ENCODE data around the gene ST6GALNAC1.

ST6GALNAC1 gene

DNA sequence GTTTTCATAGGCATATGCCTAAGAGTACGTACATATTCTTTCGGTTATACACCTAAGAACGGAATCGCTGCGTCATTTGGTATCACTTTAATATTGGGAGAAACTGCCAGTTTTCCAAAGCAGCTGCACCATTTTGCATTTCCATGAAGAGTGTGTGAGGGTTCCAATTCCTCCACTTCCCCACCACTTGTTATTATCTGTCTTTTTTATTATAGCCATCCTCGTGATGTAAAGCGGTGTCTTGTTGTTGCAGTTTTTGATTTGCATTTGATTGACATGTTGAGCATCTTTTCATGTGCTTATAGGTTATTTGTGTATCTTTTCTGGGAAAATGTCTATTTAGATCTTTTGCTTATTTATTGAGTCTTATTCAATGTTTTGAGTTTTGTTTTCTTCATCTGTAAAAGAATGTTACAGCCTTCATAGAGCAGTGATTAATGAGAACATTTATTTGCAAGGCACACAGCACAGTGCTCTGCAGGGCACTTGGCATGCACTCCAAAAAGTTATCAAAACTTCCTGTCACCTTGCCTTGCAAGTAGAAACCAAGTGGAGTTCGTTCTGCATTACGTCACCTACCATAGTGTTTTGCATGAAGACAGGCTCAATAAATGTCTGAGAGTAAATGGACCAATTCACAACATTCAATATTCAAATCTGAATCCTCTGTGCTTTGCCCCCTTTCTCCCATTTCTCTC lies 26.6 kb upstream of the ST6GALNAC1 start:
- Histone ChIP-seq H3K36me3 (ENCODE audit: low read depth) (no peaks in the 10 kb centered on the region), H3K4me1 (ENCODE audit: insufficient read depth, poor library complexity, severe bottlenecking) (peaks cover 9% of the 10 kb centered on the region), H3K4me3 (ENCODE audit: severe bottlenecking) (no peak overlapping the region)

DNA sequence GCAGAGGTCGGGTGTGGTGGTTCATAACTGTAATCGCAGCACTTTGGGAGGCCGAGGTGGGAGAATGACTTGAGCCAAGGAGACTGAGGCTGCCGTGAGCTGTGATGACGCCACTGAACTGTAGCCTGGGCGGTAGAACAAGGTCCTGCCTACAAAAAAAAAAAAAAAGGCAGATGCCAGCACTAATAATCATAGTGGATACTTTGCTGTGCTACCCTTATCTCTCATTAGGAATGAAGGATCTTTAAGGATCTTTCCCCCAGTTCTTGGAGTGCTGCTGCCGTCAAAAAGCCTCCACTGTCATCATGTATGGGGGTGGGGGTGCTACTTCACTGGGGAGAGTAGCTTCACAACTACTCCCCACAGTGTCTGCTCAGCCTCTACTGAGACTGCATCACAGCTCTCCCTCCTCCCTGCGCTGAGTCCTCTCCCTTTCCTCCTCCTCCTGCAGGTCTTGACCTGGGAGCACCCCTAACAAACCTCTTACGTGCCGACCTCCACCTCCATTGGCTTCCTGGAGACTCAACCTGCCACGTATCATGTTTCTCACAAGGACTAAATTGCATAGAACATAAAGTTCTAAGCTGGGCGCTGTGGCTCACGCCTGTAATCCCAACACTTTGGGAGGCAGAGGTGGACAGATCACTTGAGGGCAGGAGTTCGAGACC lies 24.4 kb upstream of the ST6GALNAC1 start:
- Histone ChIP-seq H3K9me3 (ENCODE audit: severe bottlenecking) (no peaks in the 10 kb centered on the region), H3K36me3 (ENCODE audit: low read depth) (no peaks in the 10 kb centered on the region), H3K4me1 (ENCODE audit: insufficient read depth, poor library complexity, severe bottlenecking) (peaks cover 9% of the 10 kb centered on the region), H3K27me3 (ENCODE audit: insufficient read depth, poor library complexity, severe bottlenecking) (no peaks in the 10 kb centered on the region), H3K4me3 (ENCODE audit: severe bottlenecking) (no peak overlapping the region), H3K27ac (ENCODE audit: poor library complexity, severe bottlenecking) (no peak overlapping the region)
- DNase-seq (ENCODE audit: low spot score) = no peak
- TF ChIP-seq, protein P1, sequence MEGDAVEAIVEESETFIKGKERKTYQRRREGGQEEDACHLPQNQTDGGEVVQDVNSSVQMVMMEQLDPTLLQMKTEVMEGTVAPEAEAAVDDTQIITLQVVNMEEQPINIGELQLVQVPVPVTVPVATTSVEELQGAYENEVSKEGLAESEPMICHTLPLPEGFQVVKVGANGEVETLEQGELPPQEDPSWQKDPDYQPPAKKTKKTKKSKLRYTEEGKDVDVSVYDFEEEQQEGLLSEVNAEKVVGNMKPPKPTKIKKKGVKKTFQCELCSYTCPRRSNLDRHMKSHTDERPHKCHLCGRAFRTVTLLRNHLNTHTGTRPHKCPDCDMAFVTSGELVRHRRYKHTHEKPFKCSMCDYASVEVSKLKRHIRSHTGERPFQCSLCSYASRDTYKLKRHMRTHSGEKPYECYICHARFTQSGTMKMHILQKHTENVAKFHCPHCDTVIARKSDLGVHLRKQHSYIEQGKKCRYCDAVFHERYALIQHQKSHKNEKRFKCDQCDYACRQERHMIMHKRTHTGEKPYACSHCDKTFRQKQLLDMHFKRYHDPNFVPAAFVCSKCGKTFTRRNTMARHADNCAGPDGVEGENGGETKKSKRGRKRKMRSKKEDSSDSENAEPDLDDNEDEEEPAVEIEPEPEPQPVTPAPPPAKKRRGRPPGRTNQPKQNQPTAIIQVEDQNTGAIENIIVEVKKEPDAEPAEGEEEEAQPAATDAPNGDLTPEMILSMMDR (IDR thresholded peaks at IDR 0.05; ENCODE audit: poor library complexity, severe bottlenecking) = no peak
- ATAC-seq (ENCODE audit: low read depth) = no peak

More for the DNA sequence above, 26.6 kb upstream of the ST6GALNAC1 start:
- ATAC-seq (ENCODE audit: low read depth) = no peak
- TF ChIP-seq, protein P1 (IDR thresholded peaks at IDR 0.05; ENCODE audit: poor library complexity, severe bottlenecking) = no peak
- Histone ChIP-seq H3K27me3 (ENCODE audit: insufficient read depth, poor library complexity, severe bottlenecking) (no peaks in the 10 kb centered on the region), H3K27ac (ENCODE audit: poor library complexity, severe bottlenecking) (no peak overlapping the region), H3K9me3 (ENCODE audit: severe bottlenecking) (no peaks in the 10 kb centered on the region)
- DNase-seq (ENCODE audit: low spot score) = no peak

DNA sequence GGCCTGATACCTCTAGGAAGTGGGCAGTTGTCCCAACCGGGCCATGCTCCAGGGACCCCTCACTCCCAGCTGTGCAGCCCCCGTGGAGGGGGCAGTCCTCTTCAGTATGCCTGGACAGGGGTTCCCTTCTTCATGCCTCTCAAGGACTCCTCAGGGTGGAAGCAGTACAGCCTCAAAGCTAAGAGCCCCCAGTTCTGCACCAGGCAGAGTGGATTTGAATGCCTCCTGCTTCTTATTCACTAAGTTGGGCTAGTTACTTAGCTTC lies 23.9 kb upstream of the ST6GALNAC1 start:
- no peaks in the 10 kb centered on the region for H3K27me3 ChIP-seq (ENCODE audit: insufficient read depth, poor library complexity, severe bottlenecking)
- TF ChIP-seq, protein P1 (IDR thresholded peaks at IDR 0.05; ENCODE audit: poor library complexity, severe bottlenecking) = no peak
- no peak overlapping the region for H3K4me3 ChIP-seq (ENCODE audit: severe bottlenecking)
- no peak overlapping the region for H3K27ac ChIP-seq (ENCODE audit: poor library complexity, severe bottlenecking)
- ATAC-seq (ENCODE audit: low read depth) = no peak
- DNase-seq (ENCODE audit: low spot score) = no peak
- no peaks in the 10 kb centered on the region for H3K36me3 ChIP-seq (ENCODE audit: low read depth)
- peaks cover 7% of the 10 kb centered on the region for H3K4me1 ChIP-seq (ENCODE audit: insufficient read depth, poor library complexity, severe bottlenecking)
- H3K9me3 ChIP-seq (ENCODE audit: severe bottlenecking) = no peaks in the 10 kb centered on the region

DNA sequence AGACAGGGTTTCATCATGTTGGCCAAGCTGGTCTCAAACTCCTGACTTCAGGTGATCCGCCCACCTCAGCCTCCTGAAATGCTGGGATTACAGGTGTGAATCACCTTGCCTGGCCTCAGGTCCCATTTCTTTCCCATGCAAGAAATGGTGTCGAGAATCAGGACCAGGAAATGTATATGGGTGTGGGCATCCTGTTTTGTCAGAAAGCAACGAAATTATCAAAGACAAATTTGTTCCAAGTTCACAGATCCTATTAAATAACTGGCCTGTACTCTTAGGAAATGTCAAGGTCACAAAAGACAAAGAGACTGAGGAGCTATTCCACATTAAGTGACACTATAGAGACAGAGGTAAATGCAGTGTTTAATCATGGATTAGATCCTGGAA lies 17.1 kb upstream of the ST6GALNAC1 start:
- TF ChIP-seq, protein P1 (IDR thresholded peaks at IDR 0.05; ENCODE audit: poor library complexity, severe bottlenecking) = no peak
- H3K9me3 ChIP-seq (ENCODE audit: severe bottlenecking) = no peaks in the 10 kb centered on the region
- H3K27ac ChIP-seq (ENCODE audit: poor library complexity, severe bottlenecking) = no peak overlapping the region
- no peaks in the 10 kb centered on the region for H3K4me1 ChIP-seq (ENCODE audit: insufficient read depth, poor library complexity, severe bottlenecking)
- H3K4me3 ChIP-seq (ENCODE audit: severe bottlenecking) = no peak overlapping the region
- no peaks in the 10 kb centered on the region for H3K36me3 ChIP-seq (ENCODE audit: low read depth)
- H3K27me3 ChIP-seq (ENCODE audit: insufficient read depth, poor library complexity, severe bottlenecking) = no peaks in the 10 kb centered on the region
- DNase-seq (ENCODE audit: low spot score) (no peak), ATAC-seq (ENCODE audit: low read depth) (no peak)
